ENCODE measurements around the gene VAC14.

Gene VAC14

GRCh38 chr16:70741783-70742125, 59.2 kb downstream of the VAC14 start:
- H3K36me3 ChIP-seq (ENCODE audit: control insufficient read depth in 2 of 2, insufficient read depth in 1 of 2, low read length in 2 of 2): peaks cover 0 to 31% of the 10 kb centered on the region in 2 experiments; a peak in 1 of 3 replicates
- CTCF ChIA-PET: no interaction called here

DNA sequence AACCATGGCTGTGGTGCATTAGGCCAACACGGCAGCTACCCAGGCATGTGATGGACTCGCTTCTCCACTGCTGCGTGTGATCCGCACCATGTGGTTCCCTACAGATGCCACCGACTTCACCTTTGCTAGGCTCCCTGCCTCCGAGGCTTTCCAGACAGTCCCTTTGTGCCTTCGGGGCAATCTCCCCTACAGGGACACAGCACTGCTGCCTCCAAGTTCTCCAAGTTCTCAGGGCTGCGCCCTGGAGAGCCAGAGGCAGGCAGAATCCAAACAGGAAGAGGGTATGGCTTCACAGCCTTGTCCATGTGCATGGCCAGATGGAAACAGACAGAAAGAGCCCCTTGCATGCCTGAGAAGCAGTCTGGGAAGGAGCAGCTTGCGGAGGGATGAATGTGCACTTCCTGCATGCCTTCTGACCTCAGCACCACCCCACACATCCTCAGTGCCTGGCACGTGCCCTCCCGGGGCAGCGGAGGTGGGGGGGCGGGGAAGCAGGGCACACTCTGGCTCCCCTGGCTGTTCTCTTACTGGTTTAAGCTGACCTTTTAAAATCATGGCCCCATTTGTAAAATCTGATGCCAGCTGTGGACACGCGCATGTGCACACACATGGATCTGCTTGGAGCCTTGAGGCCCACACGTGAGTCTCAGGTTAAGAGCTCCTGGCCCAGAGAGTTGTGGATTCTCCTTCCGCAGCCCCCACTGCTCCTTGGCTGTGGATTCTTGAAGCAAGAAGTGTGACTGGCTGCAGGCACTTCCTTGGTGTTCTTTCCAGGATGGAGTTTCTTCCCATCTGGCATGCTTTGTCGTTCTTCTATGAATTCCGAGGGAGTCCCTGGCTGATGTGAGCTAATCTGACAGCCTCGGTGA, 59.8 kb downstream of the VAC14 start:
- TF ChIP-seq ZNF560 (tag by site-specific recombination; IDR thresholded peaks at IDR 0.05; ENCODE audit: borderline replicate concordance) (no peak), HOXC10 (CRISPR knock-in tag; IDR thresholded peaks at IDR 0.05) (no peak), ZNF596 (tag by site-specific recombination; IDR thresholded peaks at IDR 0.05) (no peak), ZNF561 (tag by site-specific recombination; IDR thresholded peaks at IDR 0.05; ENCODE audit: borderline replicate concordance) (no peak), MYNN (tag by site-specific recombination; IDR thresholded peaks at IDR 0.05; ENCODE audit: borderline replicate concordance) (no peak), ZNF600 (tag by site-specific recombination; IDR thresholded peaks at IDR 0.05) (peak; percentile 51; the same call in 1 of the 2 replicates), ZBTB26 (tag by site-specific recombination; optimal IDR thresholded peaks at IDR 0.05) (no peak), ZIC2 (tag by site-specific recombination; IDR thresholded peaks at IDR 0.05) (peak; percentile 22; the same call in 1 of the 2 replicates)
- TF ChIP-seq, protein P1, sequence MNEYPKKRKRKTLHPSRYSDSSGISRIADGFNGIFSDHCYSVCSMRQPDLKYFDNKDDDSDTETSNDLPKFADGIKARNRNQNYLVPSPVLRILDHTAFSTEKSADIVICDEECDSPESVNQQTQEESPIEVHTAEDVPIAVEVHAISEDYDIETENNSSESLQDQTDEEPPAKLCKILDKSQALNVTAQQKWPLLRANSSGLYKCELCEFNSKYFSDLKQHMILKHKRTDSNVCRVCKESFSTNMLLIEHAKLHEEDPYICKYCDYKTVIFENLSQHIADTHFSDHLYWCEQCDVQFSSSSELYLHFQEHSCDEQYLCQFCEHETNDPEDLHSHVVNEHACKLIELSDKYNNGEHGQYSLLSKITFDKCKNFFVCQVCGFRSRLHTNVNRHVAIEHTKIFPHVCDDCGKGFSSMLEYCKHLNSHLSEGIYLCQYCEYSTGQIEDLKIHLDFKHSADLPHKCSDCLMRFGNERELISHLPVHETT (tag by site-specific recombination; IDR thresholded peaks at IDR 0.05): no peak
- H3K4me3 ChIP-seq (ENCODE audit: low read depth, low read length): no peak overlapping the region
- ChIA-PET POLR2A (interaction anchor here (0.6 kb wide), 1 partner anchor 166 kb away, joined by 5 read pairs; no protein-coding TSS in a partner anchor), CTCF (no interaction called here)
- peaks cover 0 to 31% of the 10 kb centered on the region in 2 experiments; a peak in 1 of 3 replicates for H3K36me3 ChIP-seq (ENCODE audit: control insufficient read depth in 2 of 2, insufficient read depth in 1 of 2, low read length in 2 of 2)
- no peaks in the 10 kb centered on the region for H3K9me3 ChIP-seq (ENCODE audit: control insufficient read depth, insufficient read depth, low read depth, low read length)
- H3K4me1 ChIP-seq (ENCODE audit: control insufficient read depth, insufficient read depth, low read length): peaks cover 5% of the 10 kb centered on the region; the same call in 1 of the 2 replicates
- no peak overlapping the region for H3K27ac ChIP-seq (ENCODE audit: extremely low read depth, low read depth, low read length)

More at GRCh38 chr16:70741783-70742125, 59.2 kb downstream of the VAC14 start:
- Histone ChIP-seq H3K27ac (ENCODE audit: extremely low read depth, low read depth, low read length) (no peak overlapping the region), H3K4me1 (ENCODE audit: control insufficient read depth, insufficient read depth, low read length) (peaks cover 11% of the 10 kb centered on the region; the same call in 1 of the 2 replicates), H3K4me3 (ENCODE audit: low read depth, low read length) (no peak overlapping the region), H3K9me3 (ENCODE audit: control insufficient read depth, insufficient read depth, low read depth, low read length) (no peaks in the 10 kb centered on the region)
- POLR2A ChIA-PET: interaction anchor here (0.6 kb wide), 1 partner anchor 166 kb away, joined by 5 read pairs; no protein-coding TSS in a partner anchor
- TF ChIP-seq IKZF3 (tag by site-specific recombination; IDR thresholded peaks at IDR 0.05): no peak
- TF ChIP-seq ZNF548 (tag by site-specific recombination; IDR thresholded peaks at IDR 0.05): no peak
- TF ChIP-seq OSR2 (tag by site-specific recombination; IDR thresholded peaks at IDR 0.05): no peak
- TF ChIP-seq SP3 (tag by site-specific recombination; IDR thresholded peaks at IDR 0.05): no peak
- TF ChIP-seq ZNF623 (tag by site-specific recombination; IDR thresholded peaks at IDR 0.05): no peak
- TF ChIP-seq ZNF311 (tag by site-specific recombination; IDR thresholded peaks at IDR 0.05; ENCODE audit: borderline replicate concordance): no peak
- no peak for TF ChIP-seq REPIN1 (tag by site-specific recombination; IDR thresholded peaks at IDR 0.05; ENCODE audit: low read depth)
- TF ChIP-seq ZNF223 (tag by site-specific recombination; IDR thresholded peaks at IDR 0.05): no peak
- TF ChIP-seq ZBTB20 (tag by site-specific recombination; IDR thresholded peaks at IDR 0.05): no peak
- no peak for TF ChIP-seq ZNF202 (tag by site-specific recombination; IDR thresholded peaks at IDR 0.05; ENCODE audit: borderline replicate concordance)
- TF ChIP-seq MZF1 (tag by site-specific recombination; IDR thresholded peaks at IDR 0.05; ENCODE audit: borderline replicate concordance): no peak
- TF ChIP-seq, protein P2, sequence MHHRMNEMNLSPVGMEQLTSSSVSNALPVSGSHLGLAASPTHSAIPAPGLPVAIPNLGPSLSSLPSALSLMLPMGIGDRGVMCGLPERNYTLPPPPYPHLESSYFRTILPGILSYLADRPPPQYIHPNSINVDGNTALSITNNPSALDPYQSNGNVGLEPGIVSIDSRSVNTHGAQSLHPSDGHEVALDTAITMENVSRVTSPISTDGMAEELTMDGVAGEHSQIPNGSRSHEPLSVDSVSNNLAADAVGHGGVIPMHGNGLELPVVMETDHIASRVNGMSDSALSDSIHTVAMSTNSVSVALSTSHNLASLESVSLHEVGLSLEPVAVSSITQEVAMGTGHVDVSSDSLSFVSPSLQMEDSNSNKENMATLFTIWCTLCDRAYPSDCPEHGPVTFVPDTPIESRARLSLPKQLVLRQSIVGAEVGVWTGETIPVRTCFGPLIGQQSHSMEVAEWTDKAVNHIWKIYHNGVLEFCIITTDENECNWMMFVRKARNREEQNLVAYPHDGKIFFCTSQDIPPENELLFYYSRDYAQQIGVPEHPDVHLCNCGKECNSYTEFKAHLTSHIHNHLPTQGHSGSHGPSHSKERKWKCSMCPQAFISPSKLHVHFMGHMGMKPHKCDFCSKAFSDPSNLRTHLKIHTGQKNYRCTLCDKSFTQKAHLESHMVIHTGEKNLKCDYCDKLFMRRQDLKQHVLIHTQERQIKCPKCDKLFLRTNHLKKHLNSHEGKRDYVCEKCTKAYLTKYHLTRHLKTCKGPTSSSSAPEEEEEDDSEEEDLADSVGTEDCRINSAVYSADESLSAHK (tag by site-specific recombination; IDR thresholded peaks at IDR 0.05): no peak
- no peak for TF ChIP-seq ZNF658 (tag by site-specific recombination; IDR thresholded peaks at IDR 0.05)

Data from HEK293 (cell line).